ENCODE results near the gene SHISAL2B. TPM values are rescaled to one million over a fixed set of nuclear protein-coding genes. Genes with fewer than 3 reads are reported as not detected.

SHISAL2B gene
- total and polyA plus RNA-seq, 11 donors = not detected

GRCh38 chr5:64742821-64743220 is 52.5 kb downstream of the SHISAL2B start:
- Histone ChIP-seq H3K36me3 (peaks cover 0 to 35% (median 30%) of the 10 kb centered on the region in 9 donors), H3K4me1 (peaks cover 0 to 9% (median 0%) of the 10 kb centered on the region in 12 donors), H3K27ac (no peak overlapping the region), H3K9me3 (no peaks in the 10 kb centered on the region), H3K27me3 (no peaks in the 10 kb centered on the region), H3K4me3 (no peak overlapping the region)
- DNase-seq (no peak), ATAC-seq (no peak)
- no peak for TF ChIP-seq POLR2A (IDR thresholded peaks at IDR 0.05)
- no peak for TF ChIP-seq CTCF (IDR thresholded peaks at IDR 0.05)
- intact Hi-C loops (cut with DNase I) = no loop called here

DNA sequence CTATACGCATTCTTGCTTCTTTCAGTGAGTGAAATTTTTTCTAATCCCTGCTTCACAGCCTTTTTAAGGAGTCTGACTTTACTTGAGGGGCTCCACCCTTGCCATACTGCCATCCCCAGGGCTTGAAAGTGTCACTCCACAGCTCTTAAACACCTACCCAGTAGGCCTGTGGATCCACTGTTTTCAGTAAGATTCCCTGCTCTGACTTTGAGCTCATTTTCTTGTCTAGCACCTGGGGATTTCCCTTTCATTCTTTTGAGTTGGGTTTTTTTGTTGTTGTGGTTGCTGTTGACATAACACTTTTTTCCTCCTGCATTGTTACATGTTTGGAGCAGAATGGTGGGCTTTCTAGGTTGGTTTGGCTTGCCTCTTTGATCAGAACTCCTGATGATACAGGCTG is 54.6 kb downstream of the SHISAL2B start:
- intact Hi-C loops (cut with DNase I) = no loop called here
- TF ChIP-seq CTCF (IDR thresholded peaks at IDR 0.05) (no peak), POLR2A (IDR thresholded peaks at IDR 0.05) (no peak)

DNA sequence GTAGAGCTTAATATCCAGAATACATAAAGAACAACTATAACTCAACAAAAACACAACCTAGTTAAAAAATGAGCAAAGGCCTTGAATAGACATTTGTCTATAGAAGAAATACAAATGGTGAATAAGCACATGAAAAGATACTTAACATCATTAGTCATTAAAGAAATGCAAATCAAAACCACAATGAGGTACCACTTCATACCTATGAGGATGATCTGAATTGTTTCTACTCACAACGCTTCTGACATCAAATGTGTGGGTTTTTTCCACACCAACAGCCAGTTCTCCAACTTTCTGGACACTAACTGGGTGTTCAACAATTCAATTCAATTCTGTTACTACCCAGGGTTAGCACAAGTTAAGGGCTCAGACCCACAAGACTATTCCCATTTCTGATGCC is 56.1 kb downstream of the SHISAL2B start:
- TF ChIP-seq CTCF (IDR thresholded peaks at IDR 0.05) = no peak
- TF ChIP-seq POLR2A (IDR thresholded peaks at IDR 0.05) = no peak
- ATAC-seq (no peak), DNase-seq (no peak)
- no peak overlapping the region for H3K27ac ChIP-seq
- 94 to 100% (median 96%) methylated on average over 1 of the region's 1 CpG for WGBS, 4 donors
- no peaks in the 10 kb centered on the region for H3K27me3 ChIP-seq
- intact Hi-C loops (cut with DNase I) = no loop called here
- H3K4me1 ChIP-seq = peaks cover 0 to 9% (median 0%) of the 10 kb centered on the region in 12 donors
- H3K36me3 ChIP-seq = peaks cover 0 to 5% (median 0%) of the 10 kb centered on the region in 9 donors
- no peak overlapping the region for H3K4me3 ChIP-seq
- no peaks in the 10 kb centered on the region for H3K9me3 ChIP-seq

More for the DNA sequence above, 54.6 kb downstream of the SHISAL2B start:
- ATAC-seq (no peak), DNase-seq (no peak)
- Histone ChIP-seq H3K9me3 (no peaks in the 10 kb centered on the region), H3K27ac (no peak overlapping the region), H3K4me1 (peaks cover 0 to 9% (median 0%) of the 10 kb centered on the region in 12 donors), H3K4me3 (no peak overlapping the region), H3K36me3 (peaks cover 0 to 17% (median 11%) of the 10 kb centered on the region in 9 donors), H3K27me3 (no peaks in the 10 kb centered on the region)
- WGBS, 4 donors = 92 to 100% (median 98%) methylated on average over 1 of the region's 1 CpG

DNA sequence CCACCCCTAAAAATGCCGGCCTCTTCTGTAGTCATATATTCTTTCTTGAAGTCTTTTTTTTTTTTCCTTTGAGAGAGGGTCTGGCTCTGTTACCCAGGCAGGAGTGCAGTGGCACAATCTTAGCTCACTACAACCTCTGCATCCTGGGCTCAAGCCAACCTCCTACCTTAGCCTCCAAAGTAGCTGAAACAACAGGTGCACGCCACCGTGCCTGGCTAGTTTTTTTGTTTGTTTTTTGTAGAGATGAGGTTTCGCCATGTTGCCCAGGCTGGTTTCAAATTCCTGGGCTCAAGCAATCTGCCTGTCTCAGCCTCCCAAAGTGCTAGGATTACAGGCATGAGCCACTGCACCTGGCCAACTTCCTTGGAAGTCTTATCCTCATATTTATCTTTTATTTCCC is 59.1 kb downstream of the SHISAL2B start:
- Histone ChIP-seq H3K27me3 (no peaks in the 10 kb centered on the region), H3K4me3 (no peak overlapping the region), H3K4me1 (no peaks in the 10 kb centered on the region), H3K27ac (no peak overlapping the region), H3K9me3 (no peaks in the 10 kb centered on the region), H3K36me3 (peaks cover 0 to 28% (median 14%) of the 10 kb centered on the region in 9 donors)
- TF ChIP-seq POLR2A (IDR thresholded peaks at IDR 0.05) = no peak
- TF ChIP-seq CTCF (IDR thresholded peaks at IDR 0.05) = no peak
- intact Hi-C loops (cut with DNase I) = no loop called here
- WGBS, 4 donors = 85 to 98% (median 96%) methylated on average over 4 of the region's 4 CpGs
- DNase-seq (no peak), ATAC-seq (no peak)
